ENCODE data around the gene RUBCNL.
"Not testable (repeated sequence)": the region's sequence is repeated elsewhere in the genome, so short reads cannot be mapped to it uniquely, and the experiment has no call there.

RUBCNL gene

GRCh38 chr13:46373623-46374022, 13.4 kb downstream of the RUBCNL start:
- no peak for DNase-seq

- not testable (repeated sequence) for DNase-seq
These were observed 14.1 kb downstream of the RUBCNL start for GRCh38 chr13:46372938-46373337.

GRCh38 chr13:46372071-46372470, 15.0 kb downstream of the RUBCNL start:
- DNase-seq = no peak

GRCh38 chr13:46369506-46370277, 17.4 kb downstream of the RUBCNL start:
- no peak for DNase-seq

- no peak for DNase-seq
These were observed 19.3 kb downstream of the RUBCNL start for GRCh38 chr13:46367617-46368327.

GRCh38 chr13:46361276-46361934, 25.6 kb downstream of the RUBCNL start:
- DNase-seq = no peak

- DNase-seq = no peak
These were observed 26.4 kb downstream of the RUBCNL start for GRCh38 chr13:46360604-46361003.

GRCh38 chr13:46359714-46360113, 27.3 kb downstream of the RUBCNL start:
- DNase-seq = no peak

GRCh38 chr13:46355901-46356590, 31.0 kb downstream of the RUBCNL start:
- DNase-seq = no peak

- no peak for DNase-seq
These were observed 32.0 kb downstream of the RUBCNL start for GRCh38 chr13:46355088-46355468.

- DNase-seq = no peak
These were observed 32.6 kb downstream of the RUBCNL start for GRCh38 chr13:46354156-46355087.

GRCh38 chr13:46352805-46353204, 34.2 kb downstream of the RUBCNL start:
- no peak for DNase-seq

GRCh38 chr13:46350003-46350402, 37.0 kb downstream of the RUBCNL start:
- DNase-seq = no peak

- DNase-seq = no peak
These were observed 38.1 kb downstream of the RUBCNL start for GRCh38 chr13:46348961-46349360.

GRCh38 chr13:46347277-46347676, 39.8 kb downstream of the RUBCNL start:
- DNase-seq = no peak

GRCh38 chr13:46345866-46346265, 41.2 kb downstream of the RUBCNL start:
- no peak for DNase-seq

- no peak for DNase-seq
These were observed 41.7 kb downstream of the RUBCNL start for GRCh38 chr13:46345398-46345797.

- no peak for DNase-seq
These were observed 43.6 kb downstream of the RUBCNL start for GRCh38 chr13:46343279-46343994.

GRCh38 chr13:46342538-46342937, 44.5 kb downstream of the RUBCNL start:
- no peak for DNase-seq

GRCh38 chr13:46341112-46341711, 45.8 kb downstream of the RUBCNL start:
- no peak for DNase-seq

GRCh38 chr13:46340631-46341111, 46.4 kb downstream of the RUBCNL start:
- DNase-seq = no peak

Measured in activated CD4-positive, CD25-positive, alpha-beta regulatory T cell (primary cell).